ENCODE data around the gene PSMC2.
"Not testable (repeated sequence)": the region's sequence is repeated elsewhere in the genome, so short reads cannot be mapped to it uniquely, and the experiment has no call there.

PSMC2 gene

DNA sequence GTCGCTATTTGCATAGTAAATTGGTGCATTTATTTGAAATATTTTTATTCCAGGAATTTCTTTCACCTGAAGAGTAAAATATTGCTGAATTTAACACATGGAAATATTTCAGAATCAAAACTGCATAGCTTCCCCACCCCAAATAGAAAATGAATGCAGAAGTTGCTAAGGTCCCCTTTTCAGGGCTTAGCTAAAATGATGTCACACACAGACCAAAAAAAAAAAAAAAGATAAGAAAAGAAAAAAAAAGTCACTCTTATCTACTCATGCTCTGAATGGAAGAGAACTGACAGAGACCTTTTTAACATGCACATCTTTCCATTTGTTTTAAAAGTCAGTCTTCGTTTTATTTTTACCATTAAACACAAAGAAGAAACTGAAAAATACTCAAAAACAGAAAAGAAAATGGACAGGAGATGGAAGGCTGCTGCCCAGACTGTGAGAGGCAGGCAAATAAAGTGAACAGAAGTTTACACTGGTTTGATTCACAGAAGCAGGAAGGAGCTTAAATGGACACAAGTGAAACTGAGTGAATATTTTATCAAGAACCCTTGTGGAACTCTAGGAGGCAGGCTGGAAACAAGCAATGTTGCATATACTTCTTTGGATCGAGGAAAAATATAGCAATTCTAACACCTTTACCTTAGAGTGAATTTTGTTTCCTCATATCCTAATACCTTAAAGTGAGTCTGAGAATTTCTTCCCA, 32.0 kb downstream of the PSMC2 start:
- DNase-seq = no peak

DNA sequence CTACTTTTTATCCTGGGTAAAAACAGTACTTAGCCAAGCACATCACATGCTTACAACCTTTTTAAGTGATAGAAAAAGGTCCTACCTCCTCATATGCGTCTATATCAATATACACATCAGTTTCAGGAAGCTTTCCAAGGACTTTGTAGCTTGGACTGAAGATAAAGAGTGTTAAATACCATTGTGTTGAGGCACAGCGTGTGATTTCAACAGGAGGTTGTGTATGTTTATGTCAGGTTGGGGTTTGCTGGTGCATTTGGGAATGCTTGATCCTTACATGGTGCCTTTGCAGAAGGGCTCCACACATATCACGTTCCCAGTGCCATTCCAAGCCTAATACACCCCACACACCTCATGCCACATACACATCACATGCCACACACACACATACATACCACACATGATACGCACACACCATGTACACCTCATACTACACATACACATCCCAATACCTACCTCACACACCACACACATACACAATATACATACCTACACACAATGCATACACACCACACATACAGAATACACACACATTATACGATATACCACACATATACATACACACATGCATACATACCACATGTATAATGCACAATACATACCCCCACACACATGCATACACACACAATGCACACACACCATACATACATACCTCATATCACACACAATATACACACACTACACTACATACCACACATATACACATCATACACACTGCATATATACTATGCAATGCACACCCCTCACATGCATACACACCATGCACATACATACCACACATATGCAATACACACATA, 33.1 kb downstream of the PSMC2 start:
- DNase-seq = no peak

DNA sequence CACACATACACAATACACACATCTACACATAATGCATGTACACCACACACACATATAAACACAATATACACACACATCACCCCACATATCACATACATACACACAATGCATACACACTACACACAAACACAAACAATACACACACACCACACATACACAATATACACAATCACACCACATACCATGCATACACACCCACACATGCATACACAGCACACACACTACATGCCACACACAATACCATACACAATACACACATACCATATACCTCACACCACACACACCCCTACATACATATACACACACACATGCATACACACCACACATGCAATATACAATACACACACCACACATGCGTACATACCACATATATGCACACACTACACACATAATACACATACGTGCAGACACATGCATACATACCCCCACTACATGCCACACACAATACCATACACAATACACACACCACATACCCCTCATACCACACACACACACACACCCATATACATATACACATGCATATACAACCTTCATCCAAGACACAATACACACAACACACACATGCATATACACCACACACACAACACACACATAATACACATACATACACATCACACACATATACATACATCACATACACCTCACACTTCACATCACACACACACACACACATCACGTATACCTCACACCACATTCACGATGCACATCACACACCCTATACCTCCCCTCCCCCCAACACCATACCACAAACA, 34.0 kb downstream of the PSMC2 start:
- no peak for DNase-seq

DNA sequence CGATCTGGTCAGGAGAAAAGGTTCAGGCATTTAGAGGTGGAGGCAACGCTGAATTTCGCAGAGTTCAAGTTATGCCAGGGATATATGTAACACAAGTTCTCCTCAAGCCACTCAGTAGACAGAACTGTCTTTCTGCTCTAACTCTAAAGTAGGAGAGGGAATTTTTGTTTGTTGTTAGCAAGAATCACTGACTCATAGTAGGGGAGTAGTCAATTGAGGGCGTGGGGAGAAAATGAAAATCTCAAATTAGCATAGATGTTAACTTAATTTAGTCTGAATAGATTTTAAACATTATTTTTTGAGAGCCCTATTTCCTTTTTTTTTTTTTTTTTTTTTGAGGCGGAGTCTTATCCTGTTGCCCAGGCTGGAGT, 34.6 kb downstream of the PSMC2 start:
- no peak for DNase-seq

DNA sequence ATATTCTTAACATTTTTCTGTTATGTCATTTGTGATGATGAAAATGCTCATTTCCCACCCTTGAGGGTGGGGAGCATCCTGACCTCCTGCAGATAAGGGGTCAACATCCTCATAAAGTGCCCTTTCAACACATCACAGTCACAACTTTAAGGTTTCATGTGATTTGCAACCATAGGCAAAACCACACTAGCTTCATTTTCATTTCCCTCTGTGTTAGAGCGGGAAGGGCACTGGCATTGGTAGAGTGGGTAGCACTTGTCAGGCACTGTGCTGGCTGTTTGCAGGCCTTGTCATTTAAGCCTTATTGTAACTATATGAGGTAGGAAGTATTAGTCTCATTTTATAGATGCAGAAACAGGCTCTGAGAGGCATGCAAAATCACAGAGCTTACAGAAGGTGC, 39.8 kb downstream of the PSMC2 start:
- DNase-seq = no peak

DNA sequence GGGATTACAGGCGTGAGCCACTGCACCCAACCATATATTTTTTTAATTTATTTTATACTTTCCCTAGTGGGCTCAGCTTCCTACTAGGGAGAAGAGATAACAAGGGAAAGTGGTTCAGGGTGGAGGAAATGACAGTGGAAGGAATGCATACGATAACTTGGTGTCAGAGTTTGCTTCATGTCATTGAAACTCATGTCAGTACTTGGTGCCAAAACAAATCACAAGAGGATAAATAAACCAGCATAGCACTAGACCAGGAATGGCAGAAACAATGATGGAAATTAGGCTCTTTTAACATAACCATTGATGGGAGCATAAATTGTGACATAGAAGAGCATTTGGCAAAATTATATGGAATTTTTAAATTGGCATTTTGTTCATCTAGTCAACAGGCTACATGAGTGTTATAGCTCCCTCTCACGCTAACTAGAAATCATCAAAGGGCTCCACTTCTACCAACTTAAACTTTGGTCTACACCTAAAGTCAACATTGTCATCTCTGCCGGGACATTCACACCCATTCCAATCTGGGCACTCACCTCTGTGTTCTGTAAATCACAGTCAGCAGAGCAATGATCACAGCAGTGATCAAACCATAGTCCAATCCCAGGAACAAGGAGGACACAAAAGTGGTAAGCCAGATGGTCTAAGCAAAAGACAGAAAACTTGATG, 41.2 kb downstream of the PSMC2 start:
- DNase-seq = no peak

DNA sequence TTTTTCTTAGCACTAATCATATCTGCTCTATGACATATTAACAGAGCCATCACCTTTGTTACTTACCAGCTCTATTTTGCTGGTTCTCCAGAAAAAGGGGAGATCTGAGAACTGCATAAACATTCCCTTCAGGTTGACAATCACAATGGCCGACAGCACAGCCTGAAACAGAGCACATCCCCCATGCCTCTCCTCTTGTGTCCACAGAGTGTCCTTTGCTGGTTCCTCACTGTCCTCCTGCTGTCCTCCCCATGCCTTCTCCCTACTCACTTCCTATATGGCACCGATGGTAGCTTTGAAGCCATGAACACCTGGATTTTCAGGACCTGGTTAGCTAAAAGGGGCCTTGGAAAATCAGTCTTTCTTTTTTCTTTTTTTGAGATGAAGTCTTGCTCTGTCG, 41.8 kb downstream of the PSMC2 start:
- no peak for DNase-seq

DNA sequence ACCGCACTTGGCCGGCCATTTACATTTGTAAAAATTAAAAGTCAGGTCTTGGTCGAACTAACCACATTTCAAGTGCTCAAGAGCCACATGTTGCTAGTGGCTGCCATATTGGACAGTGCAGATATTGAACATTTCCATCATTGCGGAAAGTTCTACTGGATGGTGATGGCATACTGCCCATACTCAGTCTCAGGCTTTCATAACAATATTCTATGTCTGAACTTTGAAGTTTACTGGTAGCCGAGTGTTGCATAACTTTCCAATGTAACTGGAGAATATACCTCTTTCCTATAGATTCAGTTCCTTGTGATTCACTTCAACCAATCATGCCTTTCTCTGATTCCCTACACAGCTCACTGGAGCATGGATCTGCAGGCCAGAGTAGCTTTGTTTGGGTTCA, 43.7 kb downstream of the PSMC2 start:
- DNase-seq = no peak

DNA sequence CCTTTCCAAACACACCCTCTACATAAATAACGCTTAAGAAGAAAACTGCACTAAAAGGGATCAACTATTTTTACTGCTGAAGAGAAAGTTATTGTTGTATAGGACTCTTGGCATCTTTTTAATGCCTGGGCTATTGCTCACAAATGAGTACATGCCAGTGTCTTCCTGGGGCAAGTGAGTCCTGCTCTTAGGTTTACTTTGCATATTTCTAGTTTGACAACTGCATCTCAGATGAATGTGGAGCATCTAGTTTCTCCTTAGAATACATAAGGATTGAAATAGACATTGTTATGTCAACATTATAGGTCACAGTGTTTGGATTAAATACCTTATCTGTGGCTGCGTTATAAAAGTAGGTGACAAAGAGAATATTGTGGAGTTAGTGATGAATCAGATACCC, 44.5 kb downstream of the PSMC2 start:
- DNase-seq = no peak

DNA sequence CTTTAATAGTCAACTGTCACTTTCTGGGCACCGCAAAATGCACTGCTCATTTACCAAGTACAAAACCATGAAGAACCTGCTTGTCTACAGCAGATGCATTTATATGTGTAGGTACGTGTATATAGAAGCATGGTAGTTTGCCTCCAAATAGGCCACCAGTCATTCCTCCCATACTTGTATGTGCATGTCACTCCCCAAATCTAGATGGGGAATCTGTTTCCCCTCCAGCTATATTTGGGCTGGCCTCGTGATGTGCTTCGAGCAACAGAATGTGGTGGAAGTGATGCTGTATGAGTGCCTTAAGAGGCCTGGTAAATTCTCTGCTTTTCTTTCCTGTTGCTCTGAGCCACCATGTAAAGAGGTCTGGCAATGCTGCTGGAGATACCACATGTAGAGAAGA, 47.1 kb downstream of the PSMC2 start:
- no peak for DNase-seq

DNA sequence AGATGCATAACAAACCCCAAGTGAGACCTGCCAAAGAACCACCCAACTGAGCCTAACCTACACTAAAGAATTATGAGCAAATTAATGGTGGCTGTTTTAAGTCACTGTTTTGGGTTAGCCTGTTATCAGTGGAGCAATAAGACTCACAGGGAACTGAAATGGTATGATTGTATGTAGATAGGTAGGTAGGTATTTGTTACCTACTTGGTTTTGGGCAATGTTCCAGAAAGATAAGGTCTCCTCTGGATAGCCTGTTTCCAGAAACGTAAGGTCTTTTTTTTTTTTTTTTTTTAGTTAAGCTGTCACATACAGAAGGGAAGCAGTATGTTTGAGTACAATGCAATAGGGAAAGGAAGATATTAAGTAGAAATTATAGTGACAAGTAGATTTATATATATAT, 47.6 kb downstream of the PSMC2 start:
- no peak for DNase-seq

DNA sequence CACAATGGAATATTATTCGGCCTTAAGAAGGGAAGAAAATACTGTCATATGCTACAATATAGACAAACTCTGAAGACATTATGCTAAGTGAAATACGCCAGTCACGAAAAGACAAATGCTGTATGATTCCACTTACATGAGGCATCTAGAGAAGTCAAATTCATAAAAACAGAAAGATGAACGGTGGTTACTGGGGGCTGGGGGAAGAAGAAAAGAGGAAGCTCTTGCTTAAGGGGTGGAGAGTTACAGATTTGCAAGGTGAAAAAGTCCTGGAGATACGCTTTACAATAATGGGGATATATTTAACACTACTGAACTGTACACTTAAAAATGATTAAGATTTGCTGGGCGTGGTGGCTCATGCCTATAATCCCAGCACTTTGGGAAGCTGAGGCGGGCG, 49.0 kb downstream of the PSMC2 start:
- DNase-seq = no peak

DNA sequence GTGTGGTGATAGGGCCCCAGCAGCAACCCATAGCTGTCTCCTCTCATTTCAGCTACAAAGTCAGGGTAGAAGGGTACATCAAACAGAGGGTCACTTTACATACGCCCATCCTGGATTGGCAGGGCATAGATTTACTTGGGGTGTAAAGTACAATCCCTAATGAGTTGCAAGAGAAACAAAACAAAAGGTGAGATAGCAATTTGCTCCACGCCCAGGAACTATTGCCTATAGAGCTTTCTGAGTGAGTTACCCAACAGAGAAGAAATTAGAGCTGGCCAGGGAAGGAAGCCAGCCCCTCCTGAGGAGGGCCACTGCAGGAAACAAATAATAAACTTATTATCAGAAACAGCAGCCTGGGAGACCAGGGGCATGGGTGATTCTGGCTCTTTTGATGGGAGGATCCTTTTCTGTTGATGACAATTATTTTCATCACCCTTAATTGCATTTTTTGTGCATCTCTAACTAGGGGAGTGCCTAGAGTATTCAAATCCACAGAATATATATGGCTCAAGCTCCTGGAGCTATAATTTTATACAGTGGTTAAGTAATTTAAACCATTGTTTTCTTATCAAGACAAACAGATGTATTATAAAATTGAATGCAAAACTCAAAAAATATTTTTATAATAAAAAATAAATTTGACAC, 51.2 kb downstream of the PSMC2 start:
- DNase-seq = no peak

DNA sequence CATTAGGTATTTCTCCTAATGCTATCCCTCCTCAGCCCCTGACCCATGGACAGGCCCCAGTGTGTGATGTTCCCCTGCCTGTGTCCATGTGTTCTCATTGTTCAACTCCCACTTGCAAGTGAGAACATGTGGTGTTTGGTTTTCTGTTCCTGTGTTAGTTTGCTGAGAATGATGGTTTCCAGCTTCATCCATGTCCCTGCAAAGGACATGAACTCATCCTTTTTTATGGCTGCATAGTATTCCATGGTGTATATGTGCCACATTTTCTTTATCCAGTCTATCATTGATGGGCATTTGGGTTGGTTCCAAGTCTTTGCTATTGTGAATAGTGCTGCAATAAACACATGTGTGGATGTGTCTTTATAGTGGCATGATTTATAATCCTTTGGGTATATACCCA, 52.2 kb downstream of the PSMC2 start:
- DNase-seq = not testable (repeated sequence)

DNA sequence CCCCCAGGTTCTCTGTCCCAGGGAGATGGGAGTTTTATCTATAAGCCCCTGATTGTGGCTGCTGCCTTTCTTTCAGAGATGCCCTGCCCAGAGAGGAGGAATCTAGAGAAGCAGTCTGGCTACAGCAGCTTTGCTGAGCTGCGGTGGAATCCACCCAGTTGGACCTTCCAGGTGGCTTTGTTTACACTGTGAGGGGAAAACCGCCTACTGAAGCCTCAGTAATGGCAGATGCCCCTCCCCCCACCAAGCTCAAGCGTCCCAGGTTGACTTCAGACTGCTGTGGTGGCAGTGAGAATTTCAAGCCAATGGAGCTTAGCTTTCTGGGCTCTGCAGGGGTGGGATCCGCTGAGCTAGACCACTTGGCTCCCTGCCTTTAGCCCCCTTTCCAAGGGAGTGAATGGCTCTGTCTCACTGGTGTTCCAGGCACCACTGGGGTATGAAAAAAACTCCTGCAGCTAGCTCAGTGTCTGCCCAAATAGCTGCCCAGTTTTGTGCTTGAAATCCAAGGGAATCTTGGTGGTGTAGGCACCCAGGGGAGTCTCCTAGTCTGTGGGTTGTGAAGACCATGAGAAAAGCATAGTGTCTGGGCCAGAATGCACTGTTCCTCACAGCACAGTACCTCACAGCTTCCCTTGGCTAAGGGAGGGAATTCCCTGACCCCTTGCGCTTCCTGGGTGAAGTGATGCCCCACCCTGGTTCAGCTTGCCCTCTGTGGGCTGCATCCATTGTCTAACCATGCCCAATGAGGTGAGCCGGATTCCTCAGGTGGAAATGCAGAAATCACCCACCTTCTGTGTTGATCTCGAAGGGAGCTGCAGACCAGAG, 58.6 kb downstream of the PSMC2 start:
- DNase-seq = peak; percentile 10

DNA sequence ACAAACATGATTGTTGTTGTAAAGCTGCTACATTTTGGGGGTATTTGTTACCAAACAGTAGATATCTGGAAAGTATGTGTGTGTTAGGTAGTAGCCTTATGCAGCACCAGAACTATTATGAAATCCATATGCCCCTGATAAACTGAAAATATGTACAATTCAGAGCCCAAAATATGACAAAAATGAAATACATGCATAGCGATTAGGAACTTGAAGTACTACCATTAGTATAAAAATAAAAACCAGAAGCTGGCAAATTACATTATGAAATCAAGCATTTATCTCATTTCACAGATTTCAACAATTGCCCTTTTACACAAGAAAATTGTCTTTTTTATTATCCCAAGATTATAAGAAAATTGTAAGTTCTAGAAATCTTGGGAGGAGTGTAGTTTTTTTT, 64.7 kb downstream of the PSMC2 start:
- DNase-seq = no peak

DNA sequence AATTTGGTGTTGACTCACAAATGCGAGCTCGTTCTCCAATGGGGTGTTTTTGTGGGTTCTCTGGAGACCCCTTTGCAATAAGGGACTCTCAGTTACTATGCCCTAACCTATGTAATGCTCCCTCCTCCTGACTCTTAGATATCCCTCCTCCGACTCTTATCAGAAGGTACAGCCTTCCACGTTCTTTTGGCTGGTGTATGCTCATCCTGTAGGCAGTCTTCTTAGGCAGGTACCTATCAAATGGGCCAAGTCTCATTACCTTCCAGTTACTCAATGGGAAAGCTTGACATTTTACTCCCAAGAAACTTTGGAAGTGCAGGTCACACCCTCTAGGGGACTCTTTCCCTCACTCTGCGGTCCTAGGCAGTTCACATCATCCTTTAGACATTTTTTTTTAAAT, 66.0 kb downstream of the PSMC2 start:
- no peak for DNase-seq

DNA sequence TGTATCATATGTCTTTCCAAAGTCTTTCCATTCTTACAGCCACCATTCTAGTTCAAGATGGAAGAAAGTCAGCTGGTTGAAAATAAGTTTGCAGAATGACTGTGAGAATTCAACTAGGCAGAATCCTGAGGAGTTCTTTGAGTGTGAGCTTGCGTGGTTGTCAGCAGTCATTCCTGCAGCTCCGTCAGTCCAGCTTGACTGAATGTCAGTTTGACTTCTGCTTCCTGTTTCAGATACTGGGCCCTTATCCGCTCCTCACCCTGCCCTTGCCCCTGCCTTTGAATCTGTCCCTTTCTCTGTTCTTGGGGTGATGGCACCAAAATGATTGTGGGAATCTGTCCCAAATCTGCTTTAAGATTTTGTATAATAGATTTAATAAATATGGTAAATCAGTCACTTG, 70.8 kb downstream of the PSMC2 start:
- DNase-seq = no peak
